IMR-90 (cell line): ENCODE data around the gene HHIPL1.

Experiments used
- BHLHE40 ChIP-seq: fragments of 150-350 bp; IDR thresholded peaks from 2 replicates; pipeline ENCODE4 v1.6.1; 2016; ENCODE audit warnings: mild to moderate bottlenecking, low read depth, low read length
- CEBPB ChIP-seq: IDR thresholded peaks from 2 replicates; pipeline ENCODE4 v1.6.1; 2012; ENCODE audit warnings: low read depth, low read length, improper control_type of control experiment
- CHD1 ChIP-seq: IDR thresholded peaks from 2 replicates; pipeline ENCODE4 v1.6.1; 2012; ENCODE audit warnings: low read depth, low read length, improper control_type of control experiment
- MAFK ChIP-seq: IDR thresholded peaks from 2 replicates; pipeline ENCODE4 v1.6.1; 2012; ENCODE audit warnings: low read depth, low read length, improper control_type of control experiment
- MAZ ChIP-seq: IDR thresholded peaks from 2 replicates; pipeline ENCODE4 v1.6.1; 2012; ENCODE audit warnings: low read depth, mild to moderate bottlenecking, low read length, improper control_type of control experiment, moderate library complexity, borderline replicate concordance
- MXI1 ChIP-seq: IDR thresholded peaks from 2 replicates; pipeline ENCODE4 v1.6.1; 2012; ENCODE audit warnings: low read depth, mild to moderate bottlenecking, low read length, moderate library complexity, borderline replicate concordance
- NFE2L2 ChIP-seq: fragments of 150-350 bp; IDR thresholded peaks from 2 replicates; pipeline ENCODE4 v1.6.1; 2016; ENCODE audit warnings: low read depth, mild to moderate bottlenecking, low read length
- POLR2A ChIP-seq: IDR thresholded peaks from 2 replicates; pipeline ENCODE4 v1.6.1; 2012; ENCODE audit warnings: mild to moderate bottlenecking, low read depth, low read length
- RAD21 ChIP-seq: IDR thresholded peaks from 2 replicates; pipeline ENCODE4 v1.6.1; 2012; ENCODE audit warnings: low read length, improper control_type of control experiment
- SMC3 ChIP-seq: fragments of 150-350 bp; IDR thresholded peaks from 2 replicates; pipeline ENCODE4 v1.6.1; 2016; ENCODE audit warnings: low read depth, mild to moderate bottlenecking, antibody characterized with exemption, low read length, moderate library complexity
- TF ChIP-seq, protein P1 (sequence below): conservative IDR thresholded peaks from 2 replicates; pipeline ENCODE4 v1.5.1; 2012; ENCODE audit warnings: mild to moderate bottlenecking, low read depth, low read length, improper control_type of control experiment
- TF ChIP-seq, protein P2 (sequence below): fragments of 150-350 bp; IDR thresholded peaks from 2 replicates; pipeline ENCODE4 v1.6.1; 2017; ENCODE audit warnings: mild to moderate bottlenecking, antibody characterized with exemption, low read length, low read depth
- TF ChIP-seq, protein P3 (sequence below): fragments of 150-350 bp; IDR thresholded peaks from 2 replicates; pipeline ENCODE4 v1.6.1; 2016; ENCODE audit warnings: low read depth, mild to moderate bottlenecking, low read length, moderate library complexity, borderline replicate concordance

DNA sequence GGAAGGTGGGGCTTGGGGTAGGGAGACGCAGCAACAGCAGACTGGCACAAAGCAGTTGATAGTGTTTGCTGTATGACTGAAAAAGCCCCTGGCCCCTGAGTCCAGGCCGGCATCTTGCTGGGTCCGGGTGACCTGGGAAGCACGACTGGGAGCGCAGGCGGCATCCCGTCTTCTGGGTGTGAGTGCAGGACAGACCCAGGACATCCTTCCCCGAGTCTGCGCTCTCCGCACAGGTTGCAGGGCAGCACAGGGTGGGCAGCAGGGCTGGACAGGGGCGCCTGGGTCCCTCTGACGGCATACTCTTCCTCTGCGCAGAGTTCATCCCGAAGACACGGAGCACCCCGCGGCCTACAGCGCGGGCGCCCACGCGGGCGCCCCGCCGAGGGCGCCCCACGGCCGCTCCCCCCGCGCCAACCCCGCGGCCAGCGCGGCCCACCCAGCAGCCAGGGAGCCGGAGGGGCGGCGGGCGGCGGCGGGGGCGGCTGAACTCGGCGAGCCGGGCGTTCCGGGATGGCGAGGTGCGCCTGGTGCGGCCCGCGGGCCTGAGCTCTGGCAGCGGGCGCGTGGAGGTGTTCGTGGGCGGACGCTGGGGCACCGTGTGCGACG is 29.9 kb downstream of the HHIPL1 start:
- TF ChIP-seq, protein P1, sequence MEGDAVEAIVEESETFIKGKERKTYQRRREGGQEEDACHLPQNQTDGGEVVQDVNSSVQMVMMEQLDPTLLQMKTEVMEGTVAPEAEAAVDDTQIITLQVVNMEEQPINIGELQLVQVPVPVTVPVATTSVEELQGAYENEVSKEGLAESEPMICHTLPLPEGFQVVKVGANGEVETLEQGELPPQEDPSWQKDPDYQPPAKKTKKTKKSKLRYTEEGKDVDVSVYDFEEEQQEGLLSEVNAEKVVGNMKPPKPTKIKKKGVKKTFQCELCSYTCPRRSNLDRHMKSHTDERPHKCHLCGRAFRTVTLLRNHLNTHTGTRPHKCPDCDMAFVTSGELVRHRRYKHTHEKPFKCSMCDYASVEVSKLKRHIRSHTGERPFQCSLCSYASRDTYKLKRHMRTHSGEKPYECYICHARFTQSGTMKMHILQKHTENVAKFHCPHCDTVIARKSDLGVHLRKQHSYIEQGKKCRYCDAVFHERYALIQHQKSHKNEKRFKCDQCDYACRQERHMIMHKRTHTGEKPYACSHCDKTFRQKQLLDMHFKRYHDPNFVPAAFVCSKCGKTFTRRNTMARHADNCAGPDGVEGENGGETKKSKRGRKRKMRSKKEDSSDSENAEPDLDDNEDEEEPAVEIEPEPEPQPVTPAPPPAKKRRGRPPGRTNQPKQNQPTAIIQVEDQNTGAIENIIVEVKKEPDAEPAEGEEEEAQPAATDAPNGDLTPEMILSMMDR: no peak
- no peak for TF ChIP-seq POLR2A
- no peak for TF ChIP-seq NFE2L2
- TF ChIP-seq MXI1: no peak
- TF ChIP-seq, protein P2, sequence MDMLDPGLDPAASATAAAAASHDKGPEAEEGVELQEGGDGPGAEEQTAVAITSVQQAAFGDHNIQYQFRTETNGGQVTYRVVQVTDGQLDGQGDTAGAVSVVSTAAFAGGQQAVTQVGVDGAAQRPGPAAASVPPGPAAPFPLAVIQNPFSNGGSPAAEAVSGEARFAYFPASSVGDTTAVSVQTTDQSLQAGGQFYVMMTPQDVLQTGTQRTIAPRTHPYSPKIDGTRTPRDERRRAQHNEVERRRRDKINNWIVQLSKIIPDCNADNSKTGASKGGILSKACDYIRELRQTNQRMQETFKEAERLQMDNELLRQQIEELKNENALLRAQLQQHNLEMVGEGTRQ: no peak
- no peak for TF ChIP-seq RAD21
- no peak for TF ChIP-seq CHD1
- TF ChIP-seq SMC3: no peak
- no peak for TF ChIP-seq CEBPB
- TF ChIP-seq MAFK: no peak
- TF ChIP-seq, protein P3, sequence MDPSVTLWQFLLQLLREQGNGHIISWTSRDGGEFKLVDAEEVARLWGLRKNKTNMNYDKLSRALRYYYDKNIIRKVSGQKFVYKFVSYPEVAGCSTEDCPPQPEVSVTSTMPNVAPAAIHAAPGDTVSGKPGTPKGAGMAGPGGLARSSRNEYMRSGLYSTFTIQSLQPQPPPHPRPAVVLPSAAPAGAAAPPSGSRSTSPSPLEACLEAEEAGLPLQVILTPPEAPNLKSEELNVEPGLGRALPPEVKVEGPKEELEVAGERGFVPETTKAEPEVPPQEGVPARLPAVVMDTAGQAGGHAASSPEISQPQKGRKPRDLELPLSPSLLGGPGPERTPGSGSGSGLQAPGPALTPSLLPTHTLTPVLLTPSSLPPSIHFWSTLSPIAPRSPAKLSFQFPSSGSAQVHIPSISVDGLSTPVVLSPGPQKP: no peak
- no peak for TF ChIP-seq BHLHE40
- TF ChIP-seq MAZ: no peak
